Measurements from ENCODE around the gene RPL18.
"Not testable (repeated sequence)": the region's sequence is repeated elsewhere in the genome, so short reads cannot be mapped to it uniquely, and the experiment has no call there.

RPL18 gene

DNA sequence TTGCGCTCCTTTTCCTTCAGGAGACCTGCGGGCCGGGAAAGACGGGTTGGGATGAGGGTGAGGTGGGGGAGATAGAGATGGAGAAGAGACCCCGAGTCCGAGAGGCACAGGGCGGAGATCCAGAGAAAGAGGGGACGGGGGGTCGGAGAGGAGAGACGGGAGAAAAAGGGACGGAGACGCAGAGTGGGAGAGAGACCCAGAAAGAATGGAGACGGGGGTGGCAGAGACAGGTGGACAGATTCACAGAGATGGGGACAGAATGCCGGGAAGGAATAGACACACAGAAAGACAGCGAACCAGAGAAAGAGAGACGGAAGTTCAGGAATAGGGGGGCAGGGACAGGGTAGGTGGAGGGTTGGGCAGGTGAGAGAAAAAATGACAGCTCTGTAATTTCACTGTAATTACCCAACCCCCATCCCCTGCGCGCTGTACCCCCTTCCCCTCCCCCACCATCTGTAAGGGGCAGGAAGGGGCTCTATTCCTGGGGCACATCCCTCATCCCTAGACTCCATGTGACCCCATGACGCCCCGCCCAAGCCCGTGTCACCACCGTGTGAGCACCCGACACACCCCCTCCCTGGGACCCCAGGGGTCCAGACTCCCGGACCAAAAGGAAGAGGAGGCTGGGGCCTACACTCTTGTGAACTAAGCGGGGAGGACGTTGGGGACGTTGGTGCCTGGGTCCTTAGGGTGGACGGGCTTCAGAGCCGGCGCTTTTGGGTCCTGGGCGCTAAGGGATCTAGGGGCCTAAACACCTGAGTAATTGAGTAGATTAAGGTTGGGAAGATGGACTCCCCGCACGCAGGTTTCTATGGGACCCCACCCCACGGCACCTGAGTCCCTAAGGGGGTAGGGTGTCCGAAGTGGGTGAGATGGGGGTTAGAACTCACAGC is 17.2 kb upstream of the RPL18 start:
- Mint-ChIP-seq H3K4me1 (peaks cover 49% of the 10 kb centered on the region), H3K9me3 (no peaks in the 10 kb centered on the region), H3K27ac (peak overlapping the region; percentile 97), H3K4me3 (peak overlapping the region; percentile 98), H3K27me3 (no peaks in the 10 kb centered on the region), H3K36me3 (no peaks in the 10 kb centered on the region)

DNA sequence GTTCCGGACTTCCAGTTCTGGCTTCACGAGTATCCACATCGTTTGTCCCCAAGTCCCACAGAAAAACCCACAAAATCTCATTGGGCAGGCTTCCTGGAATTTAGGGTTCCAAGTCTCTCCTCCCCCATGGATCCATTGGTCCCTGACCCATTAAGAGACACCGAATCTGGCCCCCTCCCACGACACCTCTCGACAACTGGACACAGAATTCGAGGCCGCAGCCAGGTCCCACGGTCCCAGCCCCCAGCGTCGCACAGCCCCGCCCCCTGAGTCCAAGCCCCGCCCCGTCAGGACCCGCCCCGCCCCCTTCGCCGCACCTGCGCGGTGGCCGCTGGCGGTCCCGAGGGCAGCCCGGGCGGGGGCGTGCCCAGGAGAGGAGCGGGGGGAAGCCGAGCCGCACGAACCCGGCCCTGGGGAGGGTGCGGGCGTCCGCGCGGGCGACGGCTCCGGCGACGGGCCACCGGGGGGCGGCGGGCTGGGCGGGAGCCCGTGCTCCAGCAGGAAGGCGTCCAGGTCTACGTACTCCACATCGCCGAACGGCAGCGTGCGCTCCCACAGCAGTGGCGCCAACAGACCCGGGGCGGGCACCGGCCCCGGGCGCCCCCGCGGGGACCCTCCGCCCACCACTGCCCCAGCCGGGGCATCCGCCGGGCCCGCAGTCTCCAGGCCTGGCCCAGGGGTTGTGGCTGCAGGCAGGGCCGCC is 16.4 kb upstream of the RPL18 start:
- H3K36me3 Mint-ChIP-seq, result no peaks in the 10 kb centered on the region
- H3K9me3 Mint-ChIP-seq, result no peaks in the 10 kb centered on the region
- peak overlapping the region; percentile 82 for H3K27ac Mint-ChIP-seq
- H3K4me3 Mint-ChIP-seq, result peak overlapping the region; percentile 84
- no peaks in the 10 kb centered on the region for H3K27me3 Mint-ChIP-seq
- peaks cover 49% of the 10 kb centered on the region for H3K4me1 Mint-ChIP-seq

DNA sequence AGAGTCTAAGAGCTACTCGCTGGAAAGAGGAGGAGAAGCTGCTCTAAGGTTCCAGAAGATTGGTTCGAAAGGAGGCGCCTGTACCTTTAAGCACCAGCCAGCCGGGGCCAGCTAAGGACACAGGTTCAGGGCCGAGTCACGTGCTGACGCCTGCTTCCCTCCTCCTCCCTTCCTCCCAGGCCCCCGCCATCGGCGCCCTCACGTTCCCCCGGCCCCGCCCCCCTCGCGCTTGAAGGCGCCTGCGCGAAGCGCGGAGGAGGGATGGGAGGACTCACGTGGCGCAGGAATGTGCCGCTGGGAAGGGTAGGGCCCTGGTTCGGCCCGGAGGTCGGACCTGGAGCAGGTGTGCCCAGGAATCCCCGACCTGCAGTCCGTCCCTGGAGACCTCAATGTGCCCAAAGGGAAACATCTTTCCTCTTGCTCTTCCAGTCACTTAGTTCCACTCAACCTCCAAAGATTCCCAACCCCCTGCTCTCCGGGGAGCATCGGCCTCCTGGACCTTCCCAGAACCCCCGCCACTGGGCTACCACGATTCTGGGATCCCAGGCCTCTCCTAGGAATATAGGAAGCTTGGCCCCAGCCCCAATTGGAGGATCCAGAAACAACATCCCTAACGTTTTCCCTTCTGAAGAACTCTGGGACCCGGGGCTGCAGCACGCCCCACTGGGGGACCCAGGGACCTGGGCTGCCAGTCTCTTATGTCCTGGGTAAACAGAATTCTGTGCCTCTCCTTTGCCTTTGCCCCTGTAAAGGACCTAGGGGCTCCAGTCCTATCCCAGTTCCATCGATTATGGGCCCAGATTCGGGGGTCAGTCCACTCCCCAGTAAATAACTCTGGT is 15.7 kb upstream of the RPL18 start:
- Mint-ChIP-seq H3K4me3 (peak overlapping the region; percentile 84), H3K27me3 (no peaks in the 10 kb centered on the region), H3K9me3 (no peaks in the 10 kb centered on the region), H3K4me1 (peaks cover 49% of the 10 kb centered on the region), H3K36me3 (no peaks in the 10 kb centered on the region), H3K27ac (peak overlapping the region; percentile 82)

DNA sequence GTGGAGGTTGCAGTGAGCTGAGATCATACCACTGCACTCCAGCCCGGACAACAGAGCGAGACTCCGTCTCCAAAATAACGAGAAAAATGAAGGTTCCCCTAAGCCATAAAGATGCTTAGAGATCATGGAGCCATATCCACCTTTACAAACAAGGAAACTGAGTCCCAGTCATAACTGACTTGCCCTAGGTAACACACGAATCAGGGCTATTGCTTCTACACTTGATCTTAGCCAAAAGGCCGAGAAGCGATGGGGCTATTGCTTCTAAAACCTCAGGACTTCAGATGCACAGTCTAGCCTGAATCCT is 15.0 kb upstream of the RPL18 start:
- Mint-ChIP-seq H3K27ac (peak overlapping the region; percentile 82), H3K9me3 (no peaks in the 10 kb centered on the region), H3K27me3 (no peaks in the 10 kb centered on the region), H3K36me3 (no peaks in the 10 kb centered on the region), H3K4me3 (peak overlapping the region; percentile 84), H3K4me1 (peaks cover 45% of the 10 kb centered on the region)

DNA sequence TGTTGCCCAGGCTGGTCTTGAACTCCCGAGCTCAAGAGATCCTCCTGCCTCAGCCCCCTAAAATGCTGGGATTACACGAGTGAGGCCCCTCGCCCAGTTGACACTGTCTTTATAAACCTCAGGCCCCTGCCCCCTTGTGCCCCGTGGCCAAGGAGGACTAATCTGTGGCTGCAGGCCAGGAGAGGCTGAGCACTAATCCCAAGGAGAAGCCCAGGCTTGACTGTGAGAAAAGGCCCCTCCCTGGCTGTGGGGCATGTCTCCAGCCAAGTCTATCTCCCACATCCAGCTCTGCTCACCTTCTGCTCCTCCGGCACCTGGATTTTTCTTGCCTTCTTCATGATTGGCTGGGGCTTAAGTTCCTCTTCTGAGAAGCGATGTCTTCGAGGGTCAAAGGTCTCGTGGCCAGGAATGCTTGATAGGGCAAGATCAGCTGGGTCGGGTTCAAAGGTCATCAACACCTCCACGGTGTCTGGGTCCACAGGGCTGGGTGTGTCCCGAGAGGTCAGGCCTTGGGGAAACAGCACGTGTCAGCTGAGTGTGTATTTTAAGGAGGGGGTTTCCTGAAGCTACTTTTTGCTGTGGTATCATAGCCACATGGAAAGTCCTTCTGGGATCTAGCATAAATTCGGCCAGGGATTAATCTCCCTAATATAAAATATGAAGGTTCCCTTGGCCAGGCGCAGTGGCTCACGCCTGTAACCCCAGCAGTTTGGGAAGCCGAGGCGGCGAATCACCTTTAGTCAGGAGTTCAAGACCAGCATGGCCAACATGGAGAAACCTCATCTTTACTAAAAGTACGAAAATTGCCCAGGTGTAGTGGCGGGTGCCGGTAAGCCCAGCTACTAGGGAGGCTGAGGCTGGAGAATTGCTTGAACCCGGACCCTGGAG is 14.4 kb upstream of the RPL18 start:
- Mint-ChIP-seq H3K4me3 (no peak overlapping the region), H3K9me3 (no peaks in the 10 kb centered on the region), H3K27me3 (no peaks in the 10 kb centered on the region), H3K36me3 (peaks cover 3% of the 10 kb centered on the region), H3K27ac (peak overlapping the region; percentile 82), H3K4me1 (peaks cover 39% of the 10 kb centered on the region)

DNA sequence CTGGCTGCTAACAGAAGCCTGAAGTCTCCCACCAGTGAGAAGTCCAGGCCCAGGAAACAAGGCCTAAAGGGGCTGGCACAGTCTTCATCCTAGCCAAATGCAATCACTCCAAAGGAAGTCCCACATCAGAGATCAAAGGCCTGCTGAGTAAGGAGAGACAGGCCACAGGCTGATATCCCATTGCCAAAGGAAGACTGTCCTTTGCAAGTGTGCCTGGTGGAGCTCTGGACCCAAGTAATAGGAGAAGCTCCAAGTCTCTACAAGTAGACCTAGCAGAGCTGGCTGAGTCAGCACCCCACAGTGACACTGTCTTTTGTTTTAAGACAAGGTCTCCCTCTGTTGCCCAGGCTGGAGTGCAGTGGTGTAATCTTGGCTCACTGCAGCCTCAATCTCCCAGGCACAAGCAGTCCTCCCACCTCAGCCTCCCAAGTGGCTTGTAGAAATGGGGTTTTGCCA is 13.7 kb upstream of the RPL18 start:
- Mint-ChIP-seq H3K27ac (no peak overlapping the region), H3K4me1 (peaks cover 36% of the 10 kb centered on the region), H3K36me3 (peaks cover 3% of the 10 kb centered on the region), H3K27me3 (no peaks in the 10 kb centered on the region), H3K4me3 (no peak overlapping the region), H3K9me3 (no peaks in the 10 kb centered on the region)

DNA sequence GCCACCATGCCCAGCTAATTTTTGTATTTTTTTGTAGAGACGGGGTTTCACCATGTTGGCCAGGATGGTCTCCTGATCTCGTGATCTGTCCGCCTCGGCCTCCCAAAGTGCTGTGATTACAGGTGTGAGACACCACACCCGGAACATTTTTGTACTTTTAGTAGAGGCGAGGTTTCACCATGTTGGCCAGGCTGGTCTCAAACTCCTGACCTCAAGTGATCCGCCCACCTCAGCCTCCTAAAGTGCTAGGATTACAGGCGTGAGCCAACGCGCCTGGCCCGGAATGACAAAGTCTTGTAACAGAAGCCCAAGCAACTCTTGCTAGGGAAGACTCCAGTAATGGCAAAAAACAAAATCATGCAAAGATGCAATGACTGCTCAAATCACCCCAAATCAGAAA is 13.3 kb upstream of the RPL18 start:
- H3K4me3 Mint-ChIP-seq, H3K36me3 Mint-ChIP-seq, H3K9me3 Mint-ChIP-seq, H3K27me3 Mint-ChIP-seq, H3K27ac Mint-ChIP-seq: not testable (repeated sequence)
- peaks cover 36% of the 10 kb centered on the region for H3K4me1 Mint-ChIP-seq

DNA sequence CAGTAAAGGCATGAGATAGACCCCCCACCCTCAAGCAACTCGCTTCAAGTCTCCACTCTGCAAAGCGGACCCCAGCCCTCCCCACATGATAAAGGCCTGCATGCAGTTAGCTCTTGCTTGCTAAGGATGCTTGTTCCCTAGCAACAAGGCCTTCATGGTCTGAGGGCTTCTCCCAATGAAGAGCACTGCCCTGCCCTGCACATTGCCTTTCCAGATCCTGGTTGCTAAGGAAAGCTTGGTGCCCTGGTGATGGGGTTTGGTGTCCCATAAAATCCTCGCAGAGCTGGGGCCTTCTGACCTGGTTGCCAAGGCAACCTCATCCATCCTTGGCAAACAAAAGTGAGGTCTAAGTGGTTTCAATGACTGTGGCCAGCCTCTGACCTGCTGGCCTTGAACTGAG is 12.2 kb upstream of the RPL18 start:
- H3K9me3 Mint-ChIP-seq, result no peaks in the 10 kb centered on the region
- H3K4me3 Mint-ChIP-seq, result no peak overlapping the region
- peaks cover 40% of the 10 kb centered on the region for H3K4me1 Mint-ChIP-seq
- no peaks in the 10 kb centered on the region for H3K27me3 Mint-ChIP-seq
- peaks cover 3% of the 10 kb centered on the region for H3K36me3 Mint-ChIP-seq
- no peak overlapping the region for H3K27ac Mint-ChIP-seq

DNA sequence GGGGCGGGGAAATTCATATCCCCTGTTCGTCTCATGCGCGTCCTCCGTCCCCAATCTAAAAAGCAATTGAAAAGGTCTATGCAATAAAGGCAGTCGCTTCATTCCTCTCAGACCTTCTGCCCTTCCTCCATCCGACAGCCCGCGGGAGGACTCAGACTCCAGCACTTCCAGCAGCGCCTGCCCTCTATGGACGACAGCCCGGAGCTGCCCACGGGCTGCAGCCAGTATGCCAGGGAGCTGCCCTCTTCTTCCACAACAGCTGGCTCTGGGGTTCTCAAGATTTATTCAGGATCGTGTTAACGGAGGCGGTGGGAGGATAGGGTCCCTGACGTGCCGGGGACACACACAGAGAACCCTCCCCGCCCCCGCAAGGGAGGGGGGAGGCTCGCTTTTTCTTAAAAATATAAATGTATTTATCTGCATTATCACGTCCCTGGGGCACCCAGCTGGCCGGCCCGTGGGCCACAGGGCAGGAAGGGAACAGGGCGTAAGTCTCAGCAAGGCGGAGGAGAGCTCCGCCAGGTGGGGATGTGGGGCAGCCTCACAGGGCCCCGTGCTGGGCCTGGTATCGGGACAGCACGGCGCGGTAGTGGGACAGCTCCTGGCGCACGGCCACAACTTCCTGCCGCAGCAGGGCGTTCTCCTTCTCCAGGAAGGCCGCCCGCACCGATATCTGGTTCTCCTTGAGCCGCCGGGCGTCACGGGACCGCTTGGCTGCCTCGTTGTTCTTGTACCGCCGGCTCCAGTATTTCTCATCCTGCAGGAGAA is 11.5 kb upstream of the RPL18 start:
- no peaks in the 10 kb centered on the region for H3K27me3 Mint-ChIP-seq
- no peaks in the 10 kb centered on the region for H3K9me3 Mint-ChIP-seq
- peaks cover 37% of the 10 kb centered on the region for H3K4me1 Mint-ChIP-seq
- no peak overlapping the region for H3K4me3 Mint-ChIP-seq
- peaks cover 3% of the 10 kb centered on the region for H3K36me3 Mint-ChIP-seq
- no peak overlapping the region for H3K27ac Mint-ChIP-seq

DNA sequence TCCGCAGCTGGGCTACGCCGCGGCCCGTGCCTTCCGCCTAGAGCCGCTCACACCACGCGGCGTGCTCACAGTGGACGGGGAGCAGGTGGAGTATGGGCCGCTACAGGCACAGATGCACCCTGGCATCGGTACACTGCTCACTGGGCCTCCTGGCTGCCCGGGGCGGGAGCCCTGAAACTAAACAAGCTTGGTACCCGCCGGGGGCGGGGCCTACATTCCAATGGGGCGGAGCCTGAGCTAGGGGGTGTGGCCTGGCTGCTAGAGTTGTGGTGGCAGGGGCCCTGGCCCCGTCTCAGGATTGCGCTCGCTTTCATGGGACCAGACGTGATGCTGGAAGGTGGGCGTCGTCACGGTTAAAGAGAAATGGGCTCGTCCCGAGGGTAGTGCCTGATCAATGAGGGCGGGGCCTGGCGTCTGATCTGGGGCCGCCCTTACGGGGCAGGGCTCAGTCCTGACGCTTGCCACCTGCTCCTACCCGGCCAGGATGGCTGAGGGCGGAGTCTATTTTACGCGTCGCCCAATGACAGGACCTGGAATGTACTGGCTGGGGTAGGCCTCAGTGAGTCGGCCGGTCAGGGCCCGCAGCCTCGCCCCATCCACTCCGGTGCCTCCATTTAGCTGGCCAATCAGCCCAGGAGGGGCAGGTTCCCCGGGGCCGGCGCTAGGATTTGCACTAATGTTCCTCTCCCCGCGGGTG is 10.8 kb upstream of the RPL18 start:
- Mint-ChIP-seq H3K9me3 (no peaks in the 10 kb centered on the region), H3K27me3 (no peaks in the 10 kb centered on the region), H3K4me3 (no peak overlapping the region), H3K4me1 (peaks cover 38% of the 10 kb centered on the region), H3K36me3 (peaks cover 3% of the 10 kb centered on the region), H3K27ac (no peak overlapping the region)

DNA sequence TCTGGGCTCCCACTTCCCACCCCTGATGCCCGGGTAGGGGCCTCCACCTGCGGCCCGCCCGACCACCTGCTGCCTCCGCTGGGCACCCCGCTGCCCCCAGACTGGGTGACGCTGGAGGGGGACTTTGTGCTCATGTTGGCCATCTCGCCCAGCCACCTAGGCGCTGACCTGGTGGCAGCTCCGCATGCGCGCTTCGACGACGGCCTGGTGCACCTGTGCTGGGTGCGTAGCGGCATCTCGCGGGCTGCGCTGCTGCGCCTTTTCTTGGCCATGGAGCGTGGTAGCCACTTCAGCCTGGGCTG is 10.3 kb upstream of the RPL18 start:
- Mint-ChIP-seq H3K9me3 (no peaks in the 10 kb centered on the region), H3K36me3 (peaks cover 3% of the 10 kb centered on the region), H3K27me3 (no peaks in the 10 kb centered on the region), H3K27ac (no peak overlapping the region), H3K4me1 (peaks cover 38% of the 10 kb centered on the region), H3K4me3 (no peak overlapping the region)

DNA sequence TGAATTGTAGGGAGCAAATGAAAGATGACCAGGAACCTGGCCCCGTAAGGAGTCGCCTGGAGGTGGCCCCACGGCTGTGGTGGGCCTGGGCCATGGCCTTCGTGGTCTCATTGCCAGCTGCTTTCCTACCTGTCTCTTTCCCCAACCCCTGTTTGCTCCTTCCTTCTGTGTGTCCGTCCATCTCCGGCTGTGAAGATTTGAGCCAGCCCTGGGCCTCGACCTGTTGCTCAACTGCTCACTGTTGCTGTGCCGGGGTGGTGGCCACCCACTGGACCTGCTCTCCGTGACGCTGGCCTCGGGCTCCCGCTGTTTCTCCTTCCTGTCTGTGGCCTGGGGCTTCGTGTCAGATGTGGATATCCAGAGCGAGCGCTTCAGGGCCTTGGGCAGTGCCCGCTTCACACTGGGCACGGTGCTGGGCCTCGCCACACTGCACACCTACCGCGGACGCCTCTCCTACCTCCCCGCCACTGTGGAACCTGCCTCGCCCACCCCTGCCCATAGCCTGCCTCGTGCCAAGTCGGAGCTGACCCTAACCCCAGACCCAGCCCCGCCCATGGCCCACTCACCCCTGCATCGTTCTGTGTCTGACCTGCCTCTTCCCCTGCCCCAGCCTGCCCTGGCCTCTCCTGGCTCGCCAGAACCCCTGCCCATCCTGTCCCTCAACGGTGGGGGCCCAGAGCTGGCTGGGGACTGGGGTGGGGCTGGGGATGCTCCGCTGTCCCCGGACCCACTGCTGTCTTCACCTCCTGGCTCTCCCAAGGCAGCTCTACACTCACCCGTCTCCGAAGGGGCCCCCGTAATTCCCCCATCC is 9.7 kb upstream of the RPL18 start:
- Mint-ChIP-seq H3K9me3 (no peaks in the 10 kb centered on the region), H3K4me1 (peaks cover 38% of the 10 kb centered on the region), H3K27ac (peak overlapping the region; percentile 30), H3K36me3 (peaks cover 5% of the 10 kb centered on the region), H3K27me3 (no peaks in the 10 kb centered on the region), H3K4me3 (no peak overlapping the region)

DNA sequence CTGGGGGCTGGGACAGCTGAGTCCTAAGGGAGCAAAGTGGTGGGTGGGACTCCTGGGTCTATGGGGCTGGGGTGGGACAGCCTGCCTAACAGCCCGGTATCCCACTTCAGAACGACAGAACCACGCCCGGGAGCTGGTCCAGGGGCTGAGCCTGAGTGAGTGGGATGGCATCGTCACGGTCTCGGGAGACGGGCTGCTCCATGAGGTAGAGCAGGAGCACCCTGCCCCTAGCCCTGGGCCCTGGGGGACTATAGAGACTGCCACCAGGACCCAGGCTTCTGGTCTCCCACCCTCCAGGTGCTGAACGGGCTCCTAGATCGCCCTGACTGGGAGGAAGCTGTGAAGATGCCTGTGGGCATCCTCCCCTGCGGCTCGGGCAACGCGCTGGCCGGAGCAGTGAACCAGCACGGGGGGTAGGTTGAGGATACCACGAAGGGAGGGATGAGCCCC is 8.9 kb upstream of the RPL18 start:
- Mint-ChIP-seq H3K27ac (no peak overlapping the region), H3K4me1 (peaks cover 36% of the 10 kb centered on the region), H3K4me3 (no peak overlapping the region), H3K36me3 (peaks cover 10% of the 10 kb centered on the region), H3K9me3 (no peaks in the 10 kb centered on the region), H3K27me3 (no peaks in the 10 kb centered on the region)
